Astrocyte of the cerebellum (primary cell): ENCODE data around the gene RNF130.

Source experiments
- DNase-seq: peaks from one replicate; pipeline ENCODE4 v3.0.0-alpha.2; 2011; ENCODE audit warnings: low read depth
- H3K4me3 ChIP-seq: 2 replicates; pipeline ENCODE4 v1.5.1; 2011; ENCODE audit warnings: mild to moderate bottlenecking, low read depth, low read length, moderate library complexity
- CTCF ChIP-seq: IDR thresholded peaks from 2 replicates; pipeline ENCODE4 v1.5.1; 2012; ENCODE audit warnings: low read length, low read depth, moderate library complexity, mild to moderate bottlenecking; ENCODE audit errors: missing control alignments
- in situ Hi-C: cut with HindIII; loops from 2 replicates; pipeline ENCODE4 v1.10.0; 2017; ENCODE audit warnings: low sequenced_read_pairs

RNF130 gene

GRCh38 chr5:180074462-180074861 lies 2.9 kb upstream of the RNF130 start:
- DNase-seq = no peak
- TF ChIP-seq CTCF = no peak
- no peak overlapping the region for H3K4me3 ChIP-seq
- in situ Hi-C loops = no loop called here

- in situ Hi-C loops = no loop called here
Measured at GRCh38 chr5:180072556-180072955, 997 bp upstream of the RNF130 start.

GRCh38 chr5:180072256-180072548 lies 643 bp upstream of the RNF130 start:
- in situ Hi-C loops = no loop called here
- DNase-seq = no peak
- peak overlapping the region; percentile 80 for H3K4me3 ChIP-seq
- TF ChIP-seq CTCF = no peak

More at GRCh38 chr5:180072556-180072955, 997 bp upstream of the RNF130 start:
- no peak for TF ChIP-seq CTCF
- H3K4me3 ChIP-seq = no peak overlapping the region
- no peak for DNase-seq

DNA sequence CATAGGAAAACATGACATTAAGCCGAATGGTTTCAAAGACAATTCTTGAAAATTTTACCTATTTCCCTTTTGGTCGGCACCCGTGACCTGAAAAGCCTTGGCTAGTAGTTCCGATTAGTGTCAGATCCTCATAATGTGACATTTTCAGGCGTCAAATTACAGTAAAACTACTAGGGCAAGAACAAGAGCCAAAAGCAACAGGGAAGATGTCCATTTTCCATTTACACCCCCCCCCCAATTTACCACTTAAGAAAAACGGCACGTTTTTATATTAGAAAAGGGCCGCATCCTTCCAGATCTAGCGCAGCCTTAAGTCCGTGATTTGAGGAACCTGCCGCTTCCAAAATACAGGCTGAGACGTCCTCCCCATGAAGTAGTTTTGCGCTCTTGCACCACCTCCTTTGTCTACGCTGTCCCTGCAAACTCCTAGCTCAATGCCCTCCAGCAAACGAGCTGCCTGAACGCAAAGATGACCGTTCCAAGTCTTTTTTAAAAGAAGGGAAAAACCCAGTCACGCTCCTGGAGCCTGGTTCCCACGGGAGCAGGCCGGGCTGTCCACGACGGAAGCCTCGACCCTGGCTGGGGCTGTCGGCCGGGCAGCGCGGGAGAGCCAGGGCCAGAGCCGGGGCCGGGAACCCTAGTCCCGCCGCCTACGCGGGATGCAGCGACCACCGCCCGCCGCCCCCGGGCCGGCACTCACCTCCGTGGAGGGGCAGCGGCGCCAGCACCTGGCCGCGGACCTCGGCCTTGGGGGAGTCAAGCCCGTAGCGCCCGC lies 616 bp downstream of the RNF130 start:
- no peak for TF ChIP-seq CTCF
- H3K4me3 ChIP-seq = peak overlapping the region; percentile 80
- in situ Hi-C loops = no loop called here
- no peak for DNase-seq

- TF ChIP-seq CTCF = no peak
- in situ Hi-C loops = loop anchor here (5.0 kb wide), 1 partner anchor 42 kb away; no protein-coding TSS in a partner anchor
- DNase-seq = no peak
- peak overlapping the region; percentile 80 for H3K4me3 ChIP-seq
Measured at GRCh38 chr5:180069589-180070247, 1.8 kb downstream of the RNF130 start.

GRCh38 chr5:180068519-180069090 lies 3.0 kb downstream of the RNF130 start:
- no peak for TF ChIP-seq CTCF
- no peak for DNase-seq
- in situ Hi-C loops = loop anchor here (5.0 kb wide), 1 partner anchor 41 kb away; no protein-coding TSS in a partner anchor
- no peak overlapping the region for H3K4me3 ChIP-seq
